Measurements from ENCODE around the gene TIMP2. TPM values are rescaled to one million over a fixed set of nuclear protein-coding genes. Genes with fewer than 3 reads are reported as not detected.

The TIMP2 gene
- total and polyA plus RNA-seq, 2 experiments from 2014 or later: 103 to 587 TPM

DNA sequence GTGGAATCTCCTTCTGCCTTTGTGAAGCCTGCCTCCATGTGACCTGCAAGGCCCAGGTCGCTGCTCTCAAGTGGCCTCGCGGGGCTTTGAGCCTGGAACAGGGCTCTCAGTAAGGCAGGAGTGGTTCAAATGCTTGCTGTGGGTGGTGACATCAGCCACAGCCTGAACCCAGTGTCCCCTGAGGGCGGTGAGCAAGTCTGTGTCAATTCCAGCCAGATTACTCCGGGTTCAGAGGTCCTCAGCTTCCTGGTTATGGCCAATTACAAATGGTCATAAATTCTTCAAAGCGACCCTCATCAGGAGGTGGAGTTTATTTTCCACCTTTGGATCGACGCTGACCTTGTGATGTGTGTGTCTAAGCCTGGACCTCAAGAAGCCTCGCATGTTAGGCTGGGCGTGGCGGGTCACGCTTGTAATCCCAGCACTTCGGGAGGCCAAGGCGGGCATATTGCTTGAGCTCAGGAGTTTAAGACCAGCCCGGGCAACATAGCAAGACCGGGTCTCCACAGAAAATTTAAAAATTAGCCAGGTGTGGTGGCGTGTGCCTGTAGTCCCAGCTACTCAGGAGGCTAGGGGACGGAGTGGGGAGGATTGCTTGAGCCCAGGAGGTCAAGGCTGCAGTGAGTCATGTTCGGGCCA is 37.3 kb upstream of the TIMP2 start:
- no peak for TF ChIP-seq EZH2 (IDR thresholded peaks at IDR 0.05; ENCODE audit: insufficient read depth, poor library complexity, severe bottlenecking)
- TF ChIP-seq EZH2phosphoT487 (IDR thresholded peaks at IDR 0.05; ENCODE audit: insufficient read depth, low read depth): no peak
- no peaks in the 10 kb centered on the region for H3K79me2 ChIP-seq (ENCODE audit: insufficient read depth)
- peak; percentile 59 for DNase-seq
- H3K4me3 ChIP-seq: no peak overlapping the region
- no peaks in the 10 kb centered on the region for H4K20me1 ChIP-seq (ENCODE audit: insufficient read depth)
- H3K9me3 ChIP-seq (ENCODE audit: low read depth): no peaks in the 10 kb centered on the region
- H3K36me3 ChIP-seq (ENCODE audit: low read depth): no peaks in the 10 kb centered on the region
- no peak overlapping the region for H3K27ac ChIP-seq
- 81% methylated on average over 19 of the region's 19 CpGs for WGBS, 2 experiments (ENCODE audit: low coverage in 1 of 2, low lambda C conversion rate in 2 of 2, missing lambda C conversion rate in 2 of 2)
- H3K9me2 ChIP-seq (ENCODE audit: insufficient read depth): no peaks in the 10 kb centered on the region
- in situ Hi-C loops (cut with MboI): no loop called here
- H3F3A ChIP-seq (ENCODE audit: insufficient read depth): no peaks in the 10 kb centered on the region
- peaks cover 6% of the 10 kb centered on the region; the same call in 1 of the 2 replicates for H3K4me1 ChIP-seq (ENCODE audit: insufficient read depth)
- H3K9ac ChIP-seq: no peak overlapping the region
- H3K4me2 ChIP-seq (ENCODE audit: unreplicated experiment): no peak overlapping the region
- H3K27me3 ChIP-seq (replicated peaks; ENCODE audit: insufficient read depth): no peaks in the 10 kb centered on the region
- no peak overlapping the region for H2AFZ ChIP-seq

DNA sequence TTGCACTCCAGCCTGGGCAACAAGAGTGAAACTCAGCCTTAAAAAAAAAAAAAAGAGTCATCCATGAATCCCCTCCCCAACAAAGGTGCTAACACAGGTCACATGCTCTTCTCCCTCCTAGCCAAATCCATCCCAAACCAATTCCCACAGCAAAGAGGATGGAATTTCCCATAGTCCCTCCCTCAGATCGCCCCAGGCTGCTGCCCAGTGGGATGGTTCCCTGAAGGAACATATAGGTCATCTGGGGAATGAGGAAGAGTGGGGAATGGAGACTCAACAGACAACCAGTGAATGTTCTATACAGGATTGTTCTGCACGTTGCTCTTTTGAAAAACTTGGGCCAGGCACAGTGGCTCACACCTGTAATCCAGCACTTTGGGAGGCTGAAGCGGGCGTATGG is 36.4 kb upstream of the TIMP2 start:
- H3F3A ChIP-seq (ENCODE audit: insufficient read depth): no peaks in the 10 kb centered on the region
- H3K4me1 ChIP-seq (ENCODE audit: insufficient read depth): peaks cover 12% of the 10 kb centered on the region
- H3K79me2 ChIP-seq (ENCODE audit: insufficient read depth): no peaks in the 10 kb centered on the region
- H2AFZ ChIP-seq: no peak overlapping the region
- no peaks in the 10 kb centered on the region for H4K20me1 ChIP-seq (ENCODE audit: insufficient read depth)
- H3K9ac ChIP-seq: no peak overlapping the region
- H3K36me3 ChIP-seq (ENCODE audit: low read depth): no peaks in the 10 kb centered on the region
- TF ChIP-seq EZH2 (IDR thresholded peaks at IDR 0.05; ENCODE audit: insufficient read depth, poor library complexity, severe bottlenecking) (no peak), EZH2phosphoT487 (IDR thresholded peaks at IDR 0.05; ENCODE audit: insufficient read depth, low read depth) (no peak)
- no peak overlapping the region for H3K4me3 ChIP-seq
- no peaks in the 10 kb centered on the region for H3K9me3 ChIP-seq (ENCODE audit: low read depth)
- H3K27ac ChIP-seq: no peak overlapping the region
- DNase-seq: no peak
- H3K9me2 ChIP-seq (ENCODE audit: insufficient read depth): no peaks in the 10 kb centered on the region
- 89 to 97% methylated on average over 4 of the region's 4 CpGs for WGBS, 2 experiments (ENCODE audit: low coverage in 1 of 2, low lambda C conversion rate in 2 of 2, missing lambda C conversion rate in 2 of 2)
- H3K4me2 ChIP-seq (ENCODE audit: unreplicated experiment): no peak overlapping the region
- H3K27me3 ChIP-seq (replicated peaks; ENCODE audit: insufficient read depth): no peaks in the 10 kb centered on the region
- in situ Hi-C loops (cut with MboI): no loop called here

DNA sequence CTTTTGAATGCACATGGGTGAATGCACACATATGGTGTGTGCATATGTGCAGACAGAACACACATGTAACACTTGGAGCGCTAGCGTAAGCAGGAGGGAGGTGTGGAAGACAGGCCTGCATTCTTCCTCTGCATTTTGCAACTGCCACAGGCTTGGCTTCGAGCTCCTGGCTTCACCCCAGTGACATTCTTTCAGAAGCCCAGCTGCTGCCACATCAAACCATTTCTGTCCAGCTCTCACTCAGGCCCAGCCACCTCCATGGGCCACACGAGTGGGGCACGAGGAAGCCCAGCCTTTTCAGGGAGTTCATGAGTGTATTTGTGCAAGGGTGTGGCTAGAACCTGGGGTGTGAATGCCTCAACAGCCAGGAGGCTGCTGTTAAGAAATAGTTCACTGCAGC is 35.7 kb upstream of the TIMP2 start:
- Histone ChIP-seq H3K27me3 (replicated peaks; ENCODE audit: insufficient read depth) (no peaks in the 10 kb centered on the region), H3K9me2 (ENCODE audit: insufficient read depth) (no peaks in the 10 kb centered on the region), H3K4me2 (ENCODE audit: unreplicated experiment) (no peak overlapping the region), H3F3A (ENCODE audit: insufficient read depth) (no peaks in the 10 kb centered on the region), H3K4me1 (ENCODE audit: insufficient read depth) (peaks cover 14% of the 10 kb centered on the region), H3K36me3 (ENCODE audit: low read depth) (no peaks in the 10 kb centered on the region), H2AFZ (no peak overlapping the region), H3K79me2 (ENCODE audit: insufficient read depth) (no peaks in the 10 kb centered on the region), H3K27ac (no peak overlapping the region), H3K9me3 (ENCODE audit: low read depth) (no peaks in the 10 kb centered on the region), H3K9ac (no peak overlapping the region), H4K20me1 (ENCODE audit: insufficient read depth) (no peaks in the 10 kb centered on the region), H3K4me3 (no peak overlapping the region)
- WGBS, 2 experiments (ENCODE audit: low coverage in 1 of 2, low lambda C conversion rate in 2 of 2, missing lambda C conversion rate in 2 of 2): 36 to 38% methylated on average over 5 of the region's 5 CpGs
- in situ Hi-C loops (cut with MboI): no loop called here
- TF ChIP-seq EZH2phosphoT487 (IDR thresholded peaks at IDR 0.05; ENCODE audit: insufficient read depth, low read depth): no peak
- TF ChIP-seq EZH2 (IDR thresholded peaks at IDR 0.05; ENCODE audit: insufficient read depth, poor library complexity, severe bottlenecking): no peak
- DNase-seq: peak; percentile 48

DNA sequence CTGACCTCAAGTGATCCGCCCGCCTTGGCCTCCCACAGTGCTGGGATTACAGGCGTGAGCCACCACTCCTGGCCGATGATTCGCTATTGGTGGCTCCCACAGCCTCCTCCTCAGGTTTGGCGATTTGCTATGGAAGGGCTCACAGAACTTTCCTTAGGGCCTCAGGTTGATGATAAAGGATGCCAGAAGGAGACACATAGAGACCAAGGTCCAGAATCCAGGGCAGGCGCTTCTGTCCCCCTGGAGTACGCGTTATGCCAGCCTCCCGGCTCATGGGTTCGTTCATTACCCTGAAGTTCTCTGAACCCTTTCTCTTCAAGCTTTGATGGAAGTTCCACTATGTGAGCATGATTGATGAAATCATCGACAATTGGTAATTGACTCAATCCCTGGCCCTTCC is 34.6 kb upstream of the TIMP2 start:
- Histone ChIP-seq H4K20me1 (ENCODE audit: insufficient read depth) (no peaks in the 10 kb centered on the region), H3F3A (ENCODE audit: insufficient read depth) (no peaks in the 10 kb centered on the region), H3K4me3 (no peak overlapping the region), H3K9me3 (ENCODE audit: low read depth) (no peaks in the 10 kb centered on the region), H2AFZ (no peak overlapping the region), H3K9me2 (ENCODE audit: insufficient read depth) (no peaks in the 10 kb centered on the region), H3K27me3 (replicated peaks; ENCODE audit: insufficient read depth) (no peaks in the 10 kb centered on the region), H3K79me2 (ENCODE audit: insufficient read depth) (no peaks in the 10 kb centered on the region), H3K36me3 (ENCODE audit: low read depth) (no peaks in the 10 kb centered on the region), H3K27ac (no peak overlapping the region), H3K9ac (no peak overlapping the region), H3K4me2 (ENCODE audit: unreplicated experiment) (no peak overlapping the region), H3K4me1 (ENCODE audit: insufficient read depth) (peaks cover 14% of the 10 kb centered on the region)
- no peak for TF ChIP-seq EZH2 (IDR thresholded peaks at IDR 0.05; ENCODE audit: insufficient read depth, poor library complexity, severe bottlenecking)
- no peak for TF ChIP-seq EZH2phosphoT487 (IDR thresholded peaks at IDR 0.05; ENCODE audit: insufficient read depth, low read depth)
- in situ Hi-C loops (cut with MboI): no loop called here
- DNase-seq: no peak
- WGBS, 2 experiments (ENCODE audit: low coverage in 1 of 2, low lambda C conversion rate in 2 of 2, missing lambda C conversion rate in 2 of 2): 93 to 96% methylated on average over 11 to 12 of the region's 12 CpGs

Measured in GM23248 (cell line).